Activated CD4-positive, CD25-positive, alpha-beta regulatory T cell treated with anti-CD3 and anti-CD28 coated beads, Interleukin-2, amount 50 U/mL, for 24 hours (primary cell): ENCODE data around the gene CCL7.

ENCODE experiments used
- ATAC-seq, 2 donors: fragments of 150-1000 bp; cut with Tn5 transposase; one replicate each; pipeline ENCODE4 v1.10.0; 2021; ENCODE audit warnings: mild to moderate bottlenecking in 1 of 2, moderate library complexity in 1 of 2

The CCL7 gene

DNA sequence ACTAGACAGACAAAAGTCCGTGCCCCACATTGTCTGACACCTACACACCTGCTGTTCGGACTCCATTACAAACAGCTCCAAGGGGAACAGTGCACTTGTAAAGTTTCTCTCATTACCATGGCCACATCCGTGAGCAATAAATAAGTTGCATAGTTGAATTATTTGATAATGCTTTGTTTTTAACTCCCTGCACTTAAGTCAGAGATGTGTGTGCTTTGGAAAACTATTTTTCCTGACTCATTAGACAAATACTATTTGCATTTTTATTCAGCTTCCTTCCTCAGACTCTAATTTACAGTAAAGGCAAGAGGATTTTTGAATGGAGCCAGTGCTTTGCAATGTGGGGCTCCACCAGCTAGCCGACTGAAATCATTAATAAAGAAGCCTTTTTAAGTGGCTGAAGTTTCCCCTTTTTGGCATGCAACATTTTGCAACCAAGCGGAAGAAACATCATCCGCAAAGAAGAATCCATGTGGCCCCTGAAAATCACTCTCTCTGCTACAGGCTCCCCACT is 21.5 kb upstream of the CCL7 start:
- ATAC-seq: no peak

DNA sequence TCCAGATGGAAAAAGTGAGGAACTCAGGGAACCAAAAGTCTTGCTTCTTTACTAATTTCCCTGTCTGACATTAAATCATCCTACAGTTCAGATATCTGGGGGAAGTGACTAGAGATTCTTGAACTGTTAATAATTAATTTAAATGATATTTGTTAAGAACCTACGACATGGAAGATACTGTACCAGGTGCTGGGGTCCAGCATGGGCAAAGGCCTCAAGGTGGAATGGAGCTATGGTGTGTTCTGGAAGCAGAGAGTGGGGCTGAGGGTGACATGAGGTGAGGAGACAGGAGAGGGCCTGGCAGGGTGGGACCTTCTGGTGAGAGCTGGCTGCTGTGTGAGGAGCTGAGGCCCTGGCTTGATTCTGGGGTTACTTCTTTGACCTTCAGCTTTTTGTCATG is 21.0 kb upstream of the CCL7 start:
- no peak for ATAC-seq

GRCh38 chr17:34249478-34249877 is 20.5 kb upstream of the CCL7 start:
- no peak for ATAC-seq

DNA sequence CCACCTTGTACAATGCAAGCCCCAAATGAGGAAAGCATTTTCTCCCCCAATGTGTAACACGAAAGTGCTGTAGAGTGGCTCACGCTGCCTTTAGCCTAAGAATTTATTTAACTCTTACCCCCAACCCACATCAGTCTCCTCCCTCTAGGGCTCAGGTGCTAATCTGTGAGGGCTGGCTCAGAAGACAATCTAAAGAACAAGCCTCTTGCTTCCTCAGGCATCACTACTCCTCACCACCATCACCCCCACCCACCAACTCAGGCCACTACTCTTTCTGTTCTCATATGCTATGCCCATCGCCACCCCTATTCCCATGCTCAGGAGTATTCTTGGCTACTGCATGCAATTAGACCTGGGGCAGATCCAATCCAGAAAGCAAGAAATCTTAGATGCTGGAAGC is 18.8 kb upstream of the CCL7 start:
- no peak for ATAC-seq

DNA sequence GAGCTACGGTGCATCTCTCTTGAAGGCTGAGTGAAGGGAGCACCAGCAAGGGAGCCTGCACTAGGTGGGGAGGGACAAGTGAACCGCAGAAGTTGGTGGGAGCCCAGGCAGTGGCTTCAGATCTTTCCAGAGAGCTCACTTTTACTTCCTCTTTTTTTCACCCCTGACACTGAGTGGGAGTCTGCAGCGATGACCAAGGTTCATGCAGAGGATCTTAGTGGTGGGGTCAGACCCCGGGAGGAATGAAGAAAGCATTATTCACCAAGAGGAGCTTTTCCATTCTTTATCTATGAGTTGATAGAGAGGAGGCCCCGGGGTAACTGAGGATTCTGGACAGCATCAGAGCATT is 18.0 kb upstream of the CCL7 start:
- peak in 1 of 2 donors; percentile 13 for ATAC-seq

GRCh38 chr17:34252444-34253138 is 17.4 kb upstream of the CCL7 start:
- ATAC-seq: peak in 1 of 2 donors; percentile 22

- no peak for ATAC-seq
Observed at GRCh38 chr17:34253139-34253525, 16.9 kb upstream of the CCL7 start.

- no peak for ATAC-seq
Observed at GRCh38 chr17:34254146-34254545, 15.9 kb upstream of the CCL7 start.

DNA sequence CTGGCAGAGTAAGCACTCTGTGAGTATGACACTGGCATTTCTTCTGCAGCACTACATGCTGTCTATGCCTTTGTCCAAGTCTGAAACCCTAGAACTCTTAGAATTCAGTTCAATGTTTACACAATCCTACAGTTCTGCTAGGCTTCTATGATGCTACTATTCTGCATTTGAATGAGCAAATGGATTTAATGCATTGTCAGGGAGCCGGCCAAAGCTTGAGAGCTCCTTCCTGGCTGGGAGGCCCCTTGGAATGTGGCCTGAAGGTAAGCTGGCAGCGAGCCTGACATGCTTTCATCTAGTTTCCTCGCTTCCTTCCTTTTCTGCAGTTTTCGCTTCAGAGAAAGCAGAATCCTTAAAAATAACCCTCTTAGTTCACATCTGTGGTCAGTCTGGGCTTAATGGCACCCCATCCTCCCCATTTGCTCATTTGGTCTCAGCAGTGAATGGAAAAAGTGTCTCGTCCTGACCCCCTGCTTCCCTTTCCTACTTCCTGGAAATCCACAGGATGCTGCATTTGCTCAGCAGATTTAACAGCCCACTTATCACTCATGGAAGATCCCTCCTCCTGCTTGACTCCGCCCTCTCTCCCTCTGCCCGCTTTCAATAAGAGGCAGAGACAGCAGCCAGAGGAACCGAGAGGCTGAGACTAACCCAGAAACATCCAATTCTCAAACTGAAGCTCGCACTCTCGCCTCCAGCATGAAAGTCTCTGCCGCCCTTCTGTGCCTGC is 15.2 kb upstream of the CCL7 start, which contains the start of gene CCL2:
CCL2 (plus strand) TSS at position 635 of the 730 bp plus-strand sequence; CDS start at position 700, 65 bp downstream.
- no peak for ATAC-seq

GRCh38 chr17:34255381-34255732 is 14.7 kb upstream of the CCL7 start:
- ATAC-seq: no peak

DNA sequence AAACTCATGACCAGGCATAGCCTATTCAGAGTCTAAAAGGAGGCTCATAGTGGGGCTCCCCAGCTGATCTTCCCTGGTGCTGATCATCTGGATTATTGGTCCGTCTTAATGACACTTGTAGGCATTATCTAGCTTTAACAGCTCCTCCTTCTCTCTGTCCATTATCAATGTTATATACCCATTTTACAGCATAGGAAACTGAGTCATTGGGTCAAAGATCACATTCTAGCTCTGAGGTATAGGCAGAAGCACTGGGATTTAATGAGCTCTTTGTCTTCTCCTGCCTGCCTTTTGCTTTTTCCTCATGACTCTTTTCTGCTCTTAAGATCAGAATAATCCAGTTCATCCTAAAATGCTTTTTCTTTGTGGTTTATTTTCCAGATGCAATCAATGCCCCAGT is 14.2 kb upstream of the CCL7 start:
- ATAC-seq: no peak

DNA sequence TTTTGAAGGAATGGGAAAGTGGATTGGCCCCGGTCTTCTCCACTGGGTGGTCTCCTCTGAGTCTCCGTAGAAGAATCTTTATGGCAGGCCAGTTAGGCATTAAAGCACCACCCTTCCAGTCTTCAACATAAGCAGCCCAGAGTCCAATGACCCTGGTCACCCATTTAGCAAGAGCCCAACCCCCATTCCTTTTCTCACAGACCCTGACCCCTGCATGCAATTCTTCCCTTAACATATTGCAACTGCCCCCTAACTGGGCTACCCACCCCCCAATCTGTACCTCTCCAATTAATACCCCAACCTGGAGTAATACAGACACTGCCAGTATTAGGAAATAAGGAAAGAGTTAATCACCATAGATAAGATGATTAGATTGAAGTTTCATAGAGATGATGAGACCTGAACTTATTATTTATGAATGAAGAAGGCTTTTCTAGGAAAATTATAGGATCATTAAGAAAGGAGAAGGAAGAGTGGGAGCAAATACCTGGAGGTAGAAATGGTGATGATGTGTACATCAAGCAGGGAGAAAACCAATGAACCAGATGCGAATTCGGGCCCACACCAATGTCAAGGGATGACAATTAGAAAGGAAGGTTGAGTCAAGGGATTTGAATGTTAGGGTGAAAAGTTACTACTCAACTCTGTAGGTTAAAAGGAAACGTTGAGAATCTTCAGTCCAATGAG is 12.6 kb upstream of the CCL7 start:
- no peak for ATAC-seq

GRCh38 chr17:34257986-34258326 is 12.1 kb upstream of the CCL7 start:
- ATAC-seq: no peak

- no peak for ATAC-seq
Observed at GRCh38 chr17:34259146-34259545, 10.9 kb upstream of the CCL7 start.

DNA sequence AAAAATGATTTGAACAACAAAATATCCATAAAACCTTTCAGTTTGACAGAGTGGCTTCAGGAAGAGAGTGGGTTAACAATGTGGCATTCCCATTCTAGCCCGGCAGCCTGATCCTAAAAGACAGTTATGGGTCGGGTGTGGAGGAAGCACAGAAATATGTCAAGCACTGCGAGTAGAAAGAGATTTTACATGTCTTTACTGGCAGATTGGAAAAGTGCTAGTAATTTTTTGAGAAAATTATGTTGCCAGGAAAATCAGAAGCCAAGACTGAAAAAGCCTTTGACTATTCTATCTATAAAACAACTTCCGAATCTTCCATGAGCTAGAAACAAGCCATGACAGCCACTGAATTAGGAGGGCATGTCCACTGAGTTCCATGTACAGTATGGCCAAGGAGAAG is 9.2 kb upstream of the CCL7 start:
- no peak for ATAC-seq

DNA sequence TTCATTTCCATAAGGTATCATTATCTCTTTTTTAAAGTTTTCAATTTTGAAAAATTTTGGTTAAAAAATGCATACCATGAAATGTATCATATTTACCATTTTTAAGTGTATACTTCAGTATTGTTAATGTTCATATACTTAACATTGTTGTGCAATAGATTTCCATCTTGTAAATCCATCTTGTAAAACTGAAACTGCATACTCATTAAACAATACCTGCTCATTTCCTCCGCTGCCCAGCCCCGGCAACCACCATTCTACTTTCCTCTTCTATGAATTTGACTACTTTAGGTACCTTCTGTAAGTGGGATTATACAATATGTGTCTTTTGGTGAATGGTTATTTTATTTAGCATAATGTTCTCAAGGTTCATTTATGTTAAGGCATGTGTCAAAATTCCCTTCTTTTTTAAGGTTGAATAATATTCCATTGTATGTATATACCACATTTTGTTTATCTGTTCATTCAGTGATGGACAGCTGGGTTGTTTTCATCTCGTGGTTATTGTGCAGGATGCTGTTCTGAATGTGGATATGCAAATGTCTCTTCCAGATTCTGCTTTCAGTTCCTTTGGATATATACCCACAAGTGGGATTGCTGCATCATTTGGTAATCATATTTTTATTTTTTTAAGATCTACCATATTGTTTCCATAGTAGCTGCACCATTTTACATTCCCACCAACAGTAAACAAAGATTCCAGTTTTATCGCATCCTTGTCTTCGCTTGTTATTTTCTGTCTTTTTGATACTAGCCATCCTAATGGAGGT is 8.3 kb upstream of the CCL7 start:
- peak in 1 of 2 donors; percentile 43 for ATAC-seq

DNA sequence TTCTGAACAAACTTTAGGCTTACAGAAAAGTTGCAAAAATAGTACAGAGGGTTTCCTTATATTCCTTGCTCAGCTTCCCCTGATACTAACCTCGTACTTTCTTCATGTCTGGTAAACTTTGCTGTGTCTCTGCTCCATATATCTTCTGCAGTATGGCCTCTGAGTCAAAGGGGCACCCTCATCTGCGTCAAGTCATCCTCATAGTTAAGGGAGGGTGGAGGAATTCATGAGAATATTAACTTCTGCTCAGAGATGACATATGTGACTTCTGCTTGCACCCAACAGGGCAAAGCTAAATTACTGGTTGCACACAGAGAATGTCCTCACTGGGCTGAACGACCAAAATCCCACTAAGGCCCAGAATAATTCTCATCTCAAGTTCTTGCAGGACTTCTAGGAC is 4.3 kb upstream of the CCL7 start:
- ATAC-seq: no peak

DNA sequence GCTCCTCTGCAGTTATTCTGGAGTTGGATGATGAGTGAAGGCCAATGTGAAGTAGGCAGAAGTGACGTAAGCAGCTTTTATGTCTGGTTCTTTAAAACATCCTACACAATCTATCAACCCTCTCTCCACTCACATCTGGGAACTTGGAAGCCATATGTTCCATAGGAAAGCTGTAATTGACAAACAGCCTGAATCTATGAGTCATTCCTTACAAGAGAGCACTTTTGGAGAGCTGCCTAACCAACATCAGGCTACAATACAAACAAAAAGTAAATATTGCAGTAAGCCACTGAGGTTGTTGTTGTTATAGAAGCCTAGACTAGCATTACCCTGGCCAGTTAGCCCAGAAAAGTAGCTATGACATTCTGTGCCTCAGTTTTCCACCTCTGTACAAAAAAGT is 5.9 kb downstream of the CCL7 start:
- no peak for ATAC-seq

GRCh38 chr17:34276826-34277225 is 6.8 kb downstream of the CCL7 start:
- ATAC-seq: no peak

DNA sequence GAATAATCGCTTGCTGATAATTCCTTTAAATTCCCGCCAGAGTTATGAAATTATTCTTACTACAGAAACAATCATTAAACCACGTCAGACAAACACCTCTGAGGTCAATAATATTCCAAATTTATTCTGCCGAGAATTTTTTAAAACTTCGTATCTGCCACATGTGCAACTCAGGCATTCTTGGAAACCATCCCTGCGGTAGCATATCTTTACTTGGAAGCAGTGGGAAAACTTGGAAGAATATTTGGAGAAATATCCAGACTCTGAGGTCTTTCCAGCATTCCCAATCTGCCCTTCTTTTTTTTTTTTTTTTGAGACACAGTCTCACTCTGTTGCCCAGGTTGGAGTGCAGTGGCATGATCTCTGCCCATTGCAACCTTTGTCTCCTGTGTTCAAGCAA is 13.6 kb downstream of the CCL7 start:
- ATAC-seq: no peak

DNA sequence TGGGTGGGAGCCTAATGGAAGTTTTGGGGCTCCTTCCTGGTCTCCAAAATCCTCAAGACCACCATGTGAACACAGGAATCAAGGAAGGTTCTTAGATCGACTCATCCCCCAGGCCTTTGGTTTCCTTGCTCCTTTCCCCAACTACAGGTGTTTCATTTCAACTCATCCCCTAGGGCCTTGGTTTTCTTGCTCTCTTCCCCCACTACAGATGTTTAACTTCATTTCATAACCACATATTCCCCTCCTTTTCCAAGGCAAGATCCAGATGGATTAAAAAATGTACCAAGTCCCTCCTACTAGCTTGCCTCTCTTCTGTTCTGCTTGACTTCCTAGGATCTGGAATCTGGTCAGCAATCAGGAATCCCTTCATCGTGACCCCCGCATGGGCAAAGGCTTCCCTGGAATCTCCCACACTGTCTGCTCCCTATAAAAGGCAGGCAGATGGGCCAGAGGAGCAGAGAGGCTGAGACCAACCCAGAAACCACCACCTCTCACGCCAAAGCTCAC is 15.3 kb downstream of the CCL7 start, which contains the start of gene CCL11:
CCL11 (plus strand) TSS at position 457 of the 507 bp plus-strand sequence. CDS start 67 bp downstream, outside the sequence.
- no peak for ATAC-seq

GRCh38 chr17:34287875-34288274 is 17.9 kb downstream of the CCL7 start:
- no peak for ATAC-seq

GRCh38 chr17:34290586-34290985 is 20.6 kb downstream of the CCL7 start:
- no peak for ATAC-seq
